Activated T-cell treated with anti-CD3 and anti-CD28 coated beads, Interleukin-2, amount 50 U/mL, for 1 hour (primary cell): ENCODE results near the gene KIAA0825.
"Not testable (repeated sequence)": the region's sequence is repeated elsewhere in the genome, so short reads cannot be mapped to it uniquely, and the experiment has no call there.

Source experiments
- DNase-seq: peaks from one replicate; pipeline ENCODE4 v3.0.0-alpha.2; 2020

KIAA0825 gene

GRCh38 chr5:94618493-94619328 is at the start of gene KIAA0825, which contains the start of gene SLF1:
Gene KIAA0825 (minus strand): TSS chr5:94618604. CDS start chr5:94537126, 81,478 bp downstream.
Gene SLF1 (plus strand): TSS chr5:94618669. CDS start chr5:94628811, 10,142 bp downstream.
- DNase-seq = peak; percentile 84

DNA sequence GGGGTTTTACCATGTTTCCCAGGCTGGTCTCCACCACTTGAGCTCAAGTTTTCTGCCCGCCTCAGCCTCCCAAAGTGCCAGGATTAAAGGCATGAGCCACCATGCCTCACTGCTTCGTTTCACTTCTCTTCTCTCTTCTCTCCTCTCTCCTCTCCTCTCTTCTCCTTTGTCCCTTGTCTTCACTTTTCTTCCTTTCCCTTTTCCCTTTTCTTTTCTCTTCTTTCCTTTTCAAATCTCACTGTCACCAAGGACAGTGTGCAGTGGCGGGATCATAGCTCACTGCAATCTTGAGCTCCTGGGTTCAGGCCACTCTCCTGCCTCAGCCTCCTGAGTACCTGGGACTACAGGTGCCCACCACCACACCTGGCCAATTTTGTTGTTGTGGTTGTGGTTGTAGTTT is 49.5 kb upstream of the KIAA0825 start:
- no peak for DNase-seq

DNA sequence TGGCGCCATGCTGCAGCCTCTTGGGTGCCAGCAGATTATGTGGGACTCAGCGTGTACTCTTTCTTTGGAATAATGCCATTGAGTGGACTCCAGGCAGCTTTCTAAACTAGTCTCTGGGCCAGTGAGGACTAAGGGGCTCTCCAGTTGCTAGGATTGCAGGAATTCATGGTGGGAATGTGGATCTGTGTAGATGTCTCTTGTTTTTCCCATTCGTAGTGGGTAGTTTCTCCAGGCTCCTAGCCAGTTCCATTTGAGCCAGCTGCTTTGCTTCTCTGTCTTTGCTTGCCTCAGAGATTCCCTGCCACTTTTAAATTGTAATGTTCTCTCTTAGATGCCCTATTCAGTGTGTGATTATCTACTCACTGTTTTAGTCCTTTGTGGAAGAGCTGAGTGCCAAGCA is 42.7 kb upstream of the KIAA0825 start:
- no peak for DNase-seq

- DNase-seq = no peak
Observed at GRCh38 chr5:94660506-94660905, 42.1 kb upstream of the KIAA0825 start.

- no peak for DNase-seq
Observed at GRCh38 chr5:94658272-94658671, 39.9 kb upstream of the KIAA0825 start.

- DNase-seq = no peak
Observed at GRCh38 chr5:94649874-94650273, 31.5 kb upstream of the KIAA0825 start.

DNA sequence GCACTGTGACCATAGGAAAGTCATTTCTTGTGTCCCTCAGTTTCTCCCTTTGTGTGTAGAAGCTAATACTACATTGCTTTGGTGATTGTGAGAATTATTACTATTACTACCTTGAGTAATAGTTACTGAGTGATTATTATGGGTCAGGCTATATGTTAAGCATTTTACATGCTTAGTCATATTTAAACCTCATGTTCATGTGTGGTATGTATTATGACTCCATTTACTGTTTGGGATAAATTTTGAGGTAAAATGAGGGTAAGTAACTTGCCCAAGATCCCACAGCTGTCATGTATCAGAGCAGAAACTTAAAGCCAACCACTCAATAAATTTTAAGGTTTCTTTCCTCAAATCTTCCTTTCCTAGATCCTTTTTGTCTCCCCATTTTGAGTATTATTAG is 28.4 kb upstream of the KIAA0825 start:
- DNase-seq = no peak

DNA sequence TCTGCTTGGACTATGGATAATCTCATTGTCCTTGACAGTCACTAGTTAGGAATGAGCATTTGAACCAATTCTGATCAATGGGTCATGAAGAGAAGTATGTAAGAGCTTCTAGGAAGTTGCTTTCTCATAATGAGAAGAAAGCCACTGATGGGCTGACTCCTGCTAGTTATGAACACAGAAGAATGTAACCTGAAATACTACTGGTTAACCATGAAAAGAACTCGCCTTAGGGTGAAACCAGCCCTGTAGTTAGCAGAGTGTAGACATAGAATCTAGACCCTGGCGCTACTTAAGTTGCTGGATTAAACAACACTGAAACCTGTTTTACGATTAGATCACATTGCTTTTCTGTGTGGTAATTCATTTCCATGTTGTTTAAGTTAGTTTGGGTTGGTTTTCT is 26.6 kb upstream of the KIAA0825 start:
- no peak for DNase-seq

DNA sequence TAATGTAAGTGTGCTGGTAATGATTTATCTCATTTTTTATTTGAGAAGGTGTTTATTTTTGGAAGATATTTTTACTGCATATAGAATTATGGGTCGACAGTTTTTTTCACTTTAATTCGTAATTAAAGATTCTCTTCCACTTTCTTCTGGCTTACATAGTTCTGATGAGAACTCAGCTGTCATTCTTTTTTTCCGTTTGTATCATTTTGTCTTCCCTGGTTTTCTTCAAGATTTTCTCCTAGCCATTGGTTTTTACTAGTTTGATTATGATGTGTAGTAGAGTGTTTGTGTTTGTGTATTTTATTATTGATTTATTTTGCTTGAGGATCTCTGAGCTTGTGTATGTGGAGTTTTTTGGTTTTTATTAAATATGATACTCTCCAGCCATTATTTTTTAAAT is 21.8 kb upstream of the KIAA0825 start:
- DNase-seq = no peak

- no peak for DNase-seq
Observed at GRCh38 chr5:94632024-94632423, 13.6 kb upstream of the KIAA0825 start.

DNA sequence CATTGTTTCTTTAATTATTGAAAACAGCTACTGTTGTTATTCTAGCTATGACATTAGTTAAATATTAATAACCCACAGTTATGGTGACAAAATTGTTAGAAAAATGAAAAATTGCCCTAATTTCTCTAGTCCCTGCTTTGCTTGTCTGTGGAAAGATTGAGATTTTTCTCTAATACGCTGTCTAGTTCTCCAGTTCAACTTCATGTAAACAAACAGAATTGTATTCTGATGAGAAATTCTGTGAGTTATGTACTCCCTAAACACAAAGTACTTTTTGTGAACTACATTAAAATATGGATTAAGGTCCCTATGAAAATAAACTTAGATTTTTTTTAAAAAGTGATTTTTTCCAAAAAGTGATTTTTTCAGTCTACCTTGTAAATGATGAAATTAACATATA is 8.8 kb upstream of the KIAA0825 start:
- no peak for DNase-seq

DNA sequence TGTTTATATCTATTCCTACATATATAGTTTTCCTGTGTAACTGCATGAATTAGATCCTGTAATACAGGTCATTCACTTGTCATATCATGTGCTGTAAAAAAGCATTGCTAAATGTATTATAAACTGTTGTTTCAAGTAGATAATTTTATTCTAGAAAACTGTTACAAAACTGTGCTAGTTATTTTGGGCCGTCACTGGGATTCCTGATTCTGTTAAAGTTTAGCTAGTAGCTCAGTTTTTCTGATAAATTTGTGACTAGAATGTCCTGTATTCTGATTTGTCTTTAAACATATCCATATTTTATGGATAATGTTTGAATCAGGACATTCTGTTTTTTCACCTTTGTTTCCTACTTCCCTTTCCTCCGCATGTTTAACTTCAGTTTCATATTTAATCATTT is 5.5 kb upstream of the KIAA0825 start:
- DNase-seq = no peak

- no peak for DNase-seq
Observed at GRCh38 chr5:94623011-94623410, 4.6 kb upstream of the KIAA0825 start.

GRCh38 chr5:94621763-94622162 is 3.4 kb upstream of the KIAA0825 start:
- no peak for DNase-seq

DNA sequence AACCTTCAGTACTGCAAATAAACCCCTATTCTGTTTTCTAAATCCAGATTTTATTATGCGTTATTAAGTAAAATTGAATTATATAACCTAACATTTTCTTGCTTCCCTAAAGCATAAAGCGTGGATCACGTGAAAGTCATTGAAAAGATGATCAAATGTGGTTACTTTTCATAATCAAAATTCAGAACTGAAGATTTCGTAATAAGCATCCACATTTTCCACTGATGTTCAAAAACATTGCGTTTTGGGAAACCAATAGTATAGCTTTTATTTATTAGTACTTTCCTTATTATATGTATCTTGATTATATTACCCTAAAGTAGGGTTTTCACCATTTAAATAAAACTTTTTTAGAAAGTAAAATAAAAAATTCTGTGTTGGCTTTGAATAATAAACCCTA is 1.9 kb upstream of the KIAA0825 start:
- DNase-seq = no peak

GRCh38 chr5:94618029-94618492 is 343 bp downstream of the KIAA0825 start:
- DNase-seq = no peak

GRCh38 chr5:94615862-94616261 is 2.5 kb downstream of the KIAA0825 start:
- no peak for DNase-seq

- no peak for DNase-seq
Observed at GRCh38 chr5:94614156-94614805, 4.1 kb downstream of the KIAA0825 start.

GRCh38 chr5:94613583-94613982 is 4.8 kb downstream of the KIAA0825 start:
- DNase-seq = no peak

DNA sequence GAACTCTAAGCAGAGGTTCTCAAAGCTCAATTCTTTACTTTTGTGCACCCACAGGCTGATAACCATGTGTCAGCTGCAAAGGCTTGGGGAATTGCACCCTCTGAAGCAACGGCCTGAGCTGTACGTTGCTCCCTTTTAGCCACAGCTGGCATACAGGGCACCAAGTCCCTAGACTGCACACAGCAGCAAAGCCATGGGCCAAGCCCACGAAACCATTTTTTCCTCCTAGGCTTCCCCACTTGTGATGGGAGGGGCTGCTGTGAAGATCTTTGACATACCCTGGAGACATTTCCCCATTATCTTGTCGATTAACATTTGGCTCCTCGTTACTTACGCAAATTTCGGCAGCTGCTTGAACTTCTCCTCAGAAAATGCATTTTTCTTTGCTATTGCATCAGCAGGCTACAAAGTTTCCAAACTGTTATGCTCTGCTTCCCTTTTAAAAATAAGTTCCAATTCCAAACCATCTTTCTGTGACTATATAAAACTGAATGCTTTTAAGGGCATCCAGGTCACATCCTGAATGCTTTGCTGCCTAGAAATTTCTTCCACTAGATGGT is 23.0 kb downstream of the KIAA0825 start:
- no peak for DNase-seq

GRCh38 chr5:94577466-94578245 is 40.7 kb downstream of the KIAA0825 start:
- no peak for DNase-seq

- no peak for DNase-seq
Observed at GRCh38 chr5:94575196-94575595, 43.2 kb downstream of the KIAA0825 start.

DNA sequence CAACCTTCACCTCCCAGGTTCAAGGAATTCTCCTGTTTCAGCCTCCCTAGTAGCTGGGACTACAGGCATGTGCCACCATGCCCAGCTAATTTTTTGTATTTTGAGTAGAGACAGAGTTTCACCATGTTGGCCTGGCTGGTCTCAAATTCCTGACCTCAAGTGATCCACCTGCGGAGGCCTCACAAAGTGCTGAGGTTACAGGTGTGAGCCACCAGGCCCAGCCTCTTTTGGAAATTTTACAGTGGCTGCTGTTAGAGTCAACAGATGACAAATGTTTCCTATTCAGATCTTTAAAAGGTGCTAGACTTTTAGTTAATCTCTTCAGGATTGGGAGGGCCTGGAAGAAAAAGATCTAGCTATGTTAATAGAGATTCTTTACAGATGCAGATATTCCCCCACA is 45.1 kb downstream of the KIAA0825 start:
- DNase-seq = not testable (repeated sequence)
